Cardiac fibroblast (primary cell): ENCODE data around the gene OR1L4.

Experiments used
- DNase-seq, 2 donors: peaks; one replicate each; pipeline versions ENCODE4 v3.0.0 to v3.0.0-alpha.2; 2010; ENCODE audit warnings: low read depth in 2 of 2
- H3K4me3 ChIP-seq, 2 donors: replicated peaks in 1 of 2; 1 replicate in 1 of 2; 2 replicates in 1 of 2; pipeline ENCODE4 v1.5.1; 2011; ENCODE audit warnings: low read depth in 2 of 2, low read length in 2 of 2, mild to moderate bottlenecking in 2 of 2, moderate library complexity in 1 of 2
- CTCF ChIP-seq: IDR thresholded peaks from one replicate; pipeline ENCODE4 v1.5.1; 2011; ENCODE audit warnings: low read depth, mild to moderate bottlenecking, low read length, inconsistent platforms

The OR1L4 gene

DNA sequence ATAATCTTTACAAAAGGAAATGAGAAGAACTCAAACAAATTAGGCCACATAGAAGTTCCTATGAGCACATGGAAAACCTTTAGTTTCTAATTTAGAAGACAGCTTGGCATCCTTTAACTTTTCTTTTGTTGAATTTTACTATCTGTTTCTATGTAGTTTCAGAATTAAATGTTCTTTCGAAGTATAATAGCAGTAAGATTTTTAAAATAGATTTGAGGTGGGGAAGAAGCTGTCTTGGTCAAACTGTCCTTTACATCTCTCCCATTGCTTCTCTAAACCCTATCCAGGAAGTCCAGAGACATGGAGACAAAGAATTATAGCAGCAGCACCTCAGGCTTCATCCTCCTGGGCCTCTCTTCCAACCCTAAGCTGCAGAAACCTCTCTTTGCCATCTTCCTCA, at the start of gene OR1L4:
OR1L4 (plus strand) TSS at position 301 of the 400 bp plus-strand sequence; CDS start at position 301, 0 bp downstream.
- no peak for DNase-seq
- TF ChIP-seq CTCF, result no peak
- no peak within 1 kb of the TSS for H3K4me3 ChIP-seq

- DNase-seq, result no peak
- no peak overlapping the region for H3K4me3 ChIP-seq
- TF ChIP-seq CTCF, result no peak
These were observed 38.9 kb upstream of the OR1L4 start for GRCh38 chr9:122684851-122685250.

DNA sequence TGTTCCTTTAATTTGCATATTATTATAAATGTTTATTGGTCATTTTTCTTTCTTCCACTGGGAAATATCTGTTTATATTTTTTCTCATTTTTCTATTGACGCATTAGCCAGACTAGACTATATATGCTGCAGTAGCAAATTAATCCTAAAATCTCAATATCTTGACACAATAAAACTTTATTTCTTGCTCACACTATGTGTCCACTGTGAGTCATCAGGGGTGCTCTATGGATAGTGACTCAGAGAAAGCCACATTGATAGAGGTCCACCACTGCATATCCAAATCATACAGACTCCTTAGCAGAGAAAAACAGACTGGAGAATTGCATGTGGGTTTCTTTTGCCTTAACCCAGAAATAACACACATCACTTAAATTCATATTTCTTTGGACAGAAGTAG, 28.1 kb upstream of the OR1L4 start:
- DNase-seq, result peak in 1 of 2 donors; percentile 12
- H3K4me3 ChIP-seq, result no peak overlapping the region
- no peak for TF ChIP-seq CTCF

- DNase-seq, result no peak
- no peak for TF ChIP-seq CTCF
- no peak overlapping the region for H3K4me3 ChIP-seq
These were observed 5.8 kb upstream of the OR1L4 start for GRCh38 chr9:122718038-122718437.

DNA sequence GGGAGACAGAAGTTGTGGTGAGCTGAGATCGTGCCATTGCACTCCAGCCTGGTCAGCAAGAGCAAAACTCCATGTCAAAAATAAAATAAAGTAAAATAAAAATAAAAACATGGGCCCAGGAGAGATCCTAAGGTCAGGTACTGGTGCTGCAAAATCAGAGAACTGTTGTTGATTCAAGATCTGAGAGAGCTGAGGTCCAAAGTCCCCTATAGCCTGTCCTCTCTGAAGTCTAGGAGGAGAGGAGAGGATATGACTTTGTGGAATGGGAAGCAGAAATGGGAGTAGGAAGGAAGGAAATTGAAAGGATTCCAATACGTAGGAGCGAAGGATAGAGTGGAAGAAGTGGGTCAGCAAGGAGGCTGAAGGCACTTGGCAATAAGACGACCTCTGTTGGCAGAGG, 4.6 kb upstream of the OR1L4 start:
- no peak overlapping the region for H3K4me3 ChIP-seq
- DNase-seq, result no peak
- TF ChIP-seq CTCF, result no peak

GRCh38 chr9:122742003-122742402, 18.2 kb downstream of the OR1L4 start, which contains the start of gene OR1L6:
TSS of gene OR1L6 (plus strand) at chr9:122742303. CDS start at chr9:122749848, 7,545 bp downstream.
- H3K4me3 ChIP-seq, result no peak within 1 kb of the TSS
- no peak for TF ChIP-seq CTCF
- no peak for DNase-seq

DNA sequence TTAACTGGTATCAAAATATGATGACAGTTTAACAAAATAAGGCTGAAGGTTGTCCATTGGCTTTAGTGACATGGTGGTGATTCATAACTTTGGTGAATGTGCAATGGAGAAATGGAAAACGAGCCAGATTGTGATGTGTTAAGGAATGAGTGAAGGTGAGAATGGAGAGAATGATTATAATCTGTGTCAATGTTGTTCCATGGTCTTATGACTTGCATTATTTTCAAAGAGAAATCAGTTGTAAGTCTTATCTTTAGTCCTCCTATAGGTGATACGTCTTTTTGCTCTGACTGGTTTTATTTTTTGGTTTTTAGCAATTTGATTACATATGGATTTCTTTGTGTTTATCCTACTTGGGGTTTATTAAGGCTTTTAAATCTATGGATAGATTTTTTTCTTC, 31.0 kb downstream of the OR1L4 start:
- H3K4me3 ChIP-seq, result no peak overlapping the region
- TF ChIP-seq CTCF, result no peak
- DNase-seq, result no peak
